HUES48 (cell line): ENCODE data around the gene KAZALD1.
A peak's percentile ranks its signal among the peaks of the same experiment; 100 is the strongest.

ENCODE experiments used
- H3K27ac ChIP-seq: one replicate; pipeline ENCODE4 v1.7.0; 2013; ENCODE audit warnings: low read depth, low read length, inconsistent platforms
- H3K27me3 ChIP-seq: 2 replicates; pipeline ENCODE4 v1.6.1; 2013; ENCODE audit warnings: mild to moderate bottlenecking, low read length; ENCODE audit not compliant: control insufficient read depth, insufficient read depth
- H3K36me3 ChIP-seq: 2 replicates; pipeline ENCODE4 v1.6.1; 2013; ENCODE audit warnings: low read length; ENCODE audit not compliant: control insufficient read depth, insufficient read depth
- H3K4me1 ChIP-seq: 2 replicates; pipeline ENCODE4 v1.6.1; 2013; ENCODE audit warnings: mild to moderate bottlenecking, low read length; ENCODE audit not compliant: control insufficient read depth, insufficient read depth
- H3K4me3 ChIP-seq: 2 replicates; pipeline ENCODE4 v1.5.1; 2013; ENCODE audit warnings: mild to moderate bottlenecking, low read depth, low read length
- H3K9ac ChIP-seq: 2 replicates; pipeline ENCODE4 v1.6.1; 2013; ENCODE audit warnings: mild to moderate bottlenecking, low read depth, low read length, moderate library complexity
- H3K9me3 ChIP-seq: 2 replicates; pipeline ENCODE4 v1.6.1; 2013; ENCODE audit warnings: low read length; ENCODE audit not compliant: control insufficient read depth, insufficient read depth

The KAZALD1 gene

DNA sequence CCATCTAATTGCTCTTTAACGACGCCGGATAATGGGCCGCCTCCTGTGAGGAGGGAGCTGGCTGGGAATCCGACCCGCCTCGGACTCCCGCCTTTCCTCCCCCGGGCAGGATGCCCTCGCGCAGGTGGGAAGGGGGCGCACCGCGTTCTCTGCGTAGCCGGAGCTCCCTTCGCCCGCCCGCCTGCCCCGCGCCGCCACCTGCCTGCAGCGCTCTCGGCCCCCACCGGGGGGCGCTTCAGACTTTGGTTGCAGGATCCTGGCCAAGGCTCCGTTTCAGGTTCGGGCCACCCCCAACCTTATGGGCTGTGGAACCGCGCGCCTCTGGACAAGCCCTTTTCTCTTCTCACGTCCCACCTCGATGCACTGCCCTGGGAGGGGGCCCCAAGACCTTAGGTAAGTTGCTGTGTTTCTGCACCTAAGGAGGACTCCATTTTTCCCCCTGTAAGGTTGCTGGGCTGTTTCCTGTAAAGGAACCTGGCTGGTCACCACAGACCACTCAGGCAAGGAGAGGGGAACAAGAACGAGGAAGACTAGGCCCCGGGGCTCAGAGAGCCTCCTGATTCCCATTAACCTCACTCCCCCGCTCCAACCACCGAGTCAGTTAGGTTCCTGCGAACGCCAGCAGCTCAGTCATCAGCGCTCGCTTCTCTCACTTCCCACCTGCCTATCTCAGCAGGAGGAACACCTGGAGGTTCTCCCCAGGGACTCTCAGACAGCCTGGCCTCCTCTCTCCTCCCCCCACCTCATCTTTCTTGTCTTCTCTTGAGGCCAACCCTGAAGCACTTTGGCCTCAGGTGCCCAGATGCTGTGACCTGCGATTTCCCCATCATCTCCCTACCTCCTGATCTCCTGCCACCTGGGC, 11.3 kb upstream of the KAZALD1 start:
- Histone ChIP-seq H3K9ac (no peak overlapping the region), H3K9me3 (no peaks in the 10 kb centered on the region), H3K4me3 (peak overlapping the region; percentile 36; the same call in 1 of the 2 replicates), H3K4me1 (peaks cover 27% of the 10 kb centered on the region), H3K27ac (no peak overlapping the region), H3K27me3 (peaks cover 69% of the 10 kb centered on the region), H3K36me3 (peaks cover 7% of the 10 kb centered on the region; the same call in 1 of the 2 replicates)

DNA sequence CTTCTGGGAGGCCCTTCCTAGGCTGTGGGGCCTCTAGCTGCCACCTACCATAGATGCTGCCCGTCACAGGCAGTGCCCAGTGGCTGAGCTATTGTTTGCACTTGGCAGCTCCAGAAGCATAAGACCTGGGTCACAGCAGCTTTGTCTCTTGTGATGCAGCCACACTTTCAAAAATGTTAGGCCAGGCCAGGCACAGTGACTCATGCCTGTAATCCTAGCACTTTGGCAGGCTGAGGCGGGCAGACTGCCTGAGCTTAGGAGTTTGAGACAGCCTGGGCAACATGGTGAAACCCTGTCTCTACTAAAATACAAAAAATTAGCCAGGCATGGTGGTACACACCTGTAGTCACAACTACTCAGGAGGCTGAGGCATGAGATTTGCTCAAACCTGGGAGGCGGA, 9.5 kb upstream of the KAZALD1 start:
- H3K9ac ChIP-seq: no peak overlapping the region
- H3K4me1 ChIP-seq: peaks cover 19% of the 10 kb centered on the region
- H3K4me3 ChIP-seq: no peak overlapping the region
- peaks cover 10% of the 10 kb centered on the region; the same call in 1 of the 2 replicates for H3K36me3 ChIP-seq
- H3K9me3 ChIP-seq: no peaks in the 10 kb centered on the region
- H3K27ac ChIP-seq: no peak overlapping the region
- H3K27me3 ChIP-seq: peaks cover 51% of the 10 kb centered on the region

DNA sequence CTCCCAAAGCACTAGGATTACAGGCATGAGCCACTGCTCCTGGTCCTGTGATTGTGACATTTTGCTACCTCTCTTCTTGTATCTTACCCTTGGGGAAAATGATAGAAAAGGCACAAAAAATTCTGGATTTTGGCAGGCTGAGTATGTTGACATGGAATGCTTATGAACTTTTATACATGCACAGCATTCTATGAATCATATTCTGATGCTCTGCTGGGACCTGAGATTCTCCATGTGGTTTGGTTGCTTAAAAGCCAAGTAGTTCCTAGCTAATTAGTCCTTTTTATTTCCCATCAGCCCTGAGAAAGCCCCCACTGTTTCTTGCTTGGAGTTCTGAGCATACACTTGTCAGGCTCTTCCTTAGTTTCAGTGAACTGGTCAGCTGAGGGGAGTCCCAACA, 8.3 kb upstream of the KAZALD1 start:
- Histone ChIP-seq H3K9ac (no peak overlapping the region), H3K9me3 (no peaks in the 10 kb centered on the region), H3K4me1 (peaks cover 13% of the 10 kb centered on the region), H3K4me3 (no peak overlapping the region), H3K27ac (no peak overlapping the region), H3K36me3 (peaks cover 11% of the 10 kb centered on the region; the same call in 1 of the 2 replicates), H3K27me3 (peaks cover 38% of the 10 kb centered on the region)

DNA sequence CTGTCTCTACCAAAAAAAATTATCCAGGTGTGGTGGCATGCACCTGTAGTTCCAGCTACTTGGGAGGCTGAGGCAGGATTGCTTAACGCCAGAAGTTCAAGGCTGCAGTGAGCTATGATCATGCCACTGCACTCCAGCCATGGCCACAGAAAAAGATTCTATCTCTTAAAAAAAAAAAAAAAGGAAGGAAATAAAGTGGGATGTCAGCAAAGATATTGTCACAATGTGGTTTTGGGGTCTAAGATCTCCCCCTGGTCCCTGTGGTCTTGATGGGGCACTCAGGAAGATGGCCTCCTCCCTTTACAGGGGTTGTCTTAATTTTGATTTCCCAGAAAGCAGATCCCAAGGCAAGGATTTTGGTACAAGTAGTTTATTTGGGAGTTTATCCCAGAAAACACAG, 7.4 kb upstream of the KAZALD1 start:
- H3K36me3 ChIP-seq: peaks cover 11% of the 10 kb centered on the region; the same call in 1 of the 2 replicates
- H3K4me3 ChIP-seq: no peak overlapping the region
- no peaks in the 10 kb centered on the region for H3K9me3 ChIP-seq
- H3K27me3 ChIP-seq: peaks cover 30% of the 10 kb centered on the region
- no peak overlapping the region for H3K27ac ChIP-seq
- peaks cover 8% of the 10 kb centered on the region for H3K4me1 ChIP-seq
- H3K9ac ChIP-seq: no peak overlapping the region

DNA sequence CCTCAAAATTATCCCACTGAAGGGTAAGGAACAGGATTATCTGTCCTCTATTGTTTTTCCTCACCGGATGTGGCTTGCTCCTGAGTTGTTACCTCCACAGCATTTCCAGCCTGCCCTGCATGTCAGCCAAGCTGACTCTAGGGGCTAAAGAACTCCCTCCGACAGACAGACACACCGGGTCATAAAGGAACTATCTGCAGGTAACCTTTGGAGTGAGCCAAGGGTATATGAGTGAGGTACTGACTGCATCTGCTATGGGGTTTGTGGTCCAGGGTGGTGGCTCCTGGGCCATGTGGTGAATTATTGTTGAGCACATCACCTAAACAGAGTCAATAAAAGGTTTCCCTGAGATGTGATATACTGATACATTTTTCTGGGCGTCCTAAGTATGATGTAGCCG, 6.9 kb upstream of the KAZALD1 start:
- Histone ChIP-seq H3K4me1 (peaks cover 14% of the 10 kb centered on the region), H3K27ac (no peak overlapping the region), H3K36me3 (peaks cover 11% of the 10 kb centered on the region; the same call in 1 of the 2 replicates), H3K9me3 (no peaks in the 10 kb centered on the region), H3K27me3 (peaks cover 25% of the 10 kb centered on the region), H3K9ac (no peak overlapping the region), H3K4me3 (no peak overlapping the region)

DNA sequence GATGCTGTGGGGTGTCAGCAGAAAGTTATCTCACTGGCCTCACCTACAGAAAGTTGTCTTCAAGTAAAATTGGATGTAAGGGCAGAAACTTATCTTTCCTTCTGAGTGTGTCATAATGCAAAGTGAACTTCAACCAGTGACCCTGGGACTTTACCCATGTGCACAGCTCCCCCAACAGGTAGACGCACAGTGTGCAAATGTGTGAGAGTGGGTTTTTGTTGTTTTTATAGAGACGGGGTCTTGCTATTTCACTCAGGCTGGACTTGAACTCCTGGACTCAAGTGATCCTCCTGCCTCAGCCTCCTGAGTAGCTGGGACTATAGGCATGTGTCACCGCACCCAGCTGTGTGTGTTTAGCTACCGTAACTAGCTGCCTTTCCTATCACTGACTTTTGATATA, 6.4 kb upstream of the KAZALD1 start:
- no peaks in the 10 kb centered on the region for H3K9me3 ChIP-seq
- H3K27ac ChIP-seq: no peak overlapping the region
- H3K4me1 ChIP-seq: peaks cover 13% of the 10 kb centered on the region
- H3K36me3 ChIP-seq: peaks cover 11% of the 10 kb centered on the region; the same call in 1 of the 2 replicates
- H3K27me3 ChIP-seq: peaks cover 19% of the 10 kb centered on the region
- H3K4me3 ChIP-seq: no peak overlapping the region
- H3K9ac ChIP-seq: no peak overlapping the region

DNA sequence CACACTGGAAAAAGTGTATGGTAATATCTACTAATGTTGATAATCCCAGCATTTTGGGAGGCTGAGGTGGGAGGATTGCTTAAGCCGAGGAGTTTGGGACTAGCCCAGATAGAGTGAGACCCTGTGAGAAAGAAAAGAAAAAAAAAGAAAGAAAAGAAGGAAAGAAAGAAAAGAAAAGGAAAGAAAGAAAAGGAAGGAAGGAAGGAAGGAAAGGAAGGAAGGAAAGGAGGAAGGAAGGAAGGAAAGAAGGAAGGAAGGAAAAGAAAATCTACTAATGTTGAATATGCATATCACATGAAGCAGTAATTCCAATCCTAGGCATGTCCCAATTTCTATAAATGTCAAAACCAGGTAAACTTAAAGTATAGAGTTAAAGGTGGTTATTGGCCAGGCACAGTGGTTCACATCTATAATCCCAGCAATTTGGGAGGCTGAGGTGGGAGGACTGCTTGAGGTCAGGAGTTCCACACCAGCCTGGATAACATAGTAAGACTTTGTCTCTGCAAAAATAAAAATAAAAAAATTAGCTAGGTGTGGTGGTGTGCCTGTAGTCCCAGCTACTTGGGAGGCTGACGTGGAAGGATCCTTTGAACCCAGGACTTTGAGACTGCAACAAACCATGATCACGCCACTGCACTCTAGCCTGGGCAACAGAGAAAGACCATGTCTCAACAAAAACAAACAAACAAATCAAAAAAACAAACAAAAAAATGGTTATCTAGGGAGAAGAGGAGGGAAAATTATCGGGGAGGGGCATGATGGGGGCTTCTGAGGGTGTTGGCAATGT, 5.2 kb upstream of the KAZALD1 start:
- Histone ChIP-seq H3K4me3 (no peak overlapping the region), H3K36me3 (peaks cover 11% of the 10 kb centered on the region; the same call in 1 of the 2 replicates), H3K27me3 (peaks cover 13% of the 10 kb centered on the region), H3K27ac (no peak overlapping the region), H3K9me3 (no peaks in the 10 kb centered on the region), H3K9ac (no peak overlapping the region), H3K4me1 (peaks cover 9% of the 10 kb centered on the region)

DNA sequence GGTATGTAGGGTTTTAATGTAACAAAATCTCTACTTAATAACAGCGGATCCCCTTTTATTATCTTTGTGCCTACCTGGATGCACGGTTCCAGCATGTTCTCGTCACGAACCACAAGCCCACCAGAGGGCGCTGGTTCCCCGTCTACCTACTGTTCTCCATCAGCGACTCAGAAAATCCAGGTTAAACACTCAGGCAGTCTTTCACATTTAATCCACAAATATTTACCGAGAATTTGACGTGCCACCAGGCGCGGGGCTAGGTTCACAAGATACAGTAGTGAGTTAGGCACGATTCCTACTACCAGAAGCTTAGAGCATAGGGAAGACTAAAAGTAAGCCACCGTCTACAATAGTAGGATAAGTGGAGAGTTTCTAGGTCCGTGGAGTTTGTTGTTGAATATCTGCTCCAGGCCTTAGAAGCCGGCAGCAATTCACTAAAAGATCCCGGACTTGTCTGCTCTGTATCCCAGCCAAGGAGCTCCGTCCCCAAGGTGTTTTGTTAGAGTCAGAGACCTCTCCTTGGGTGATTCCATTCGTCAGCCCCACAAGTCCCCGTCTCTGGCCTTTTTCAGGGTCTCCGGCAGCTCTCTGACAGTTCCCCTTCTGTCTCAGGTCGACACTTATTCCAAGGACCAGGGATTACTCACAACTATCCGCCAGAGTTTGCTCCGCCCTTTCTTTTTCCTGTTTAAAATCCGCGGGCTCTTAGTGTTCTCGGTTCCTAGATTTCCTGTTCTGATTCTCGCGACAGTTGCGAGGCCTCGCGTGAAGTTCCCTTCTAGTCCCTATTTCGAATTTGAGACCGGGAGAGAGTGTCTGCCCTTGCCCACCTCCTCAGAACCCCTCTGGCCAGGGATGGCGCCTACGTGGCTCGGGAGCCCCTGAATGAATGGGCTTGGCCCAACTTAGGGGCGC, 1.5 kb upstream of the KAZALD1 start:
- Histone ChIP-seq H3K27me3 (peaks cover 43% of the 10 kb centered on the region), H3K4me1 (peaks cover 26% of the 10 kb centered on the region), H3K9ac (peak overlapping the region; percentile 78)

DNA sequence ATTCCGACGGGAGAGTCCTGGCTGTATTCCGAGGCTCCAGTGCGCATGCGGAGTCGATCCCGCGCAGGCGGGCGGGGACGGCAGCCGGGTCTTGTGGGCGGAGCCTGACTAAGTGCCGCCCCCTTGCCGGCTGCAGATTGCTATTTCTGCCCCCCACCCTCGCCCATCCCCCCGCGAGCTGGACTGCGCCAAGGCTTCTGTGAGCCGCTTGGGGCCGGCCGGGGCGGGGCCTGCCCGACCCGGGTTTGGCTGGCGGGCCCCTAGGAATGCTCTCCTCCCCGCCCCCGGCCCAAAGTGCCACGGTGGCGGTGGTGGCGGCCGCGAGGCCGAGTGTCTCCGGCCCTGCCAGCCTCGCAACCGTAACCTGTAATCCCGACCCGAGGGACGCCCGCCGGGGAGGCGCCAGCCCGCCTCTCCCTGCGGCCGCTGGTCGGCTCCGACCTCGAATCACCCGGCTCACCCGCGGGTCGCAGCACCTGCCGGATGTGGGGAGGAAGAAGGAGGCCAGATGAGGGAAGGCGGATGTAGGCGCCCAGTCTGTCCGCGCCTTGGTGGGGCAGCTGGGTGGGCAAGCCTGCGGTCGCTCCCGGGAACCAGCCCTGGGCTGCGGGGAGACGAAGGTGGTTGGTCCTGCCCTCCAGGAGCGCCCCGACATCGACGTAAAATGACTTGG, 702 bp upstream of the KAZALD1 start:
- Histone ChIP-seq H3K36me3 (0 out of 2 replicates have a peak, but pooled peaks cover 4% of the 10 kb centered on the region), H3K4me1 (peaks cover 30% of the 10 kb centered on the region), H3K9ac (peak overlapping the region; percentile 78), H3K27me3 (peaks cover 51% of the 10 kb centered on the region), H3K27ac (peak overlapping the region; percentile 92), H3K4me3 (peak overlapping the region; percentile 96), H3K9me3 (no peaks in the 10 kb centered on the region)

More for the DNA sequence above, 1.5 kb upstream of the KAZALD1 start:
- H3K4me3 ChIP-seq: peak overlapping the region; percentile 96
- H3K27ac ChIP-seq: peak overlapping the region; percentile 92
- H3K9me3 ChIP-seq: no peaks in the 10 kb centered on the region
- H3K36me3 ChIP-seq: 0 out of 2 replicates have a peak, but pooled peaks cover 5% of the 10 kb centered on the region
